GM20000 (cell line): ENCODE measurements around the gene PILRA.

Experiments
- DNase-seq: peaks from one replicate; pipeline ENCODE4 v3.0.0; 2012; ENCODE audit warnings: low spot score
- TF ChIP-seq, protein P1 (sequence below): IDR thresholded peaks from 2 replicates; pipeline ENCODE4 v1.5.1; 2012; ENCODE audit warnings: mild to moderate bottlenecking, control low read depth; ENCODE audit errors: extremely low read depth, missing control alignments

The PILRA gene

GRCh38 chr7:100400041-100400440, 26.8 kb downstream of the PILRA start:
- DNase-seq: no peak

GRCh38 chr7:100400656-100401055, 27.4 kb downstream of the PILRA start:
- no peak for DNase-seq
- TF ChIP-seq, protein P1, sequence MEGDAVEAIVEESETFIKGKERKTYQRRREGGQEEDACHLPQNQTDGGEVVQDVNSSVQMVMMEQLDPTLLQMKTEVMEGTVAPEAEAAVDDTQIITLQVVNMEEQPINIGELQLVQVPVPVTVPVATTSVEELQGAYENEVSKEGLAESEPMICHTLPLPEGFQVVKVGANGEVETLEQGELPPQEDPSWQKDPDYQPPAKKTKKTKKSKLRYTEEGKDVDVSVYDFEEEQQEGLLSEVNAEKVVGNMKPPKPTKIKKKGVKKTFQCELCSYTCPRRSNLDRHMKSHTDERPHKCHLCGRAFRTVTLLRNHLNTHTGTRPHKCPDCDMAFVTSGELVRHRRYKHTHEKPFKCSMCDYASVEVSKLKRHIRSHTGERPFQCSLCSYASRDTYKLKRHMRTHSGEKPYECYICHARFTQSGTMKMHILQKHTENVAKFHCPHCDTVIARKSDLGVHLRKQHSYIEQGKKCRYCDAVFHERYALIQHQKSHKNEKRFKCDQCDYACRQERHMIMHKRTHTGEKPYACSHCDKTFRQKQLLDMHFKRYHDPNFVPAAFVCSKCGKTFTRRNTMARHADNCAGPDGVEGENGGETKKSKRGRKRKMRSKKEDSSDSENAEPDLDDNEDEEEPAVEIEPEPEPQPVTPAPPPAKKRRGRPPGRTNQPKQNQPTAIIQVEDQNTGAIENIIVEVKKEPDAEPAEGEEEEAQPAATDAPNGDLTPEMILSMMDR: no peak

More at GRCh38 chr7:100400041-100400440, 26.8 kb downstream of the PILRA start:
- TF ChIP-seq, protein P1: no peak

DNA sequence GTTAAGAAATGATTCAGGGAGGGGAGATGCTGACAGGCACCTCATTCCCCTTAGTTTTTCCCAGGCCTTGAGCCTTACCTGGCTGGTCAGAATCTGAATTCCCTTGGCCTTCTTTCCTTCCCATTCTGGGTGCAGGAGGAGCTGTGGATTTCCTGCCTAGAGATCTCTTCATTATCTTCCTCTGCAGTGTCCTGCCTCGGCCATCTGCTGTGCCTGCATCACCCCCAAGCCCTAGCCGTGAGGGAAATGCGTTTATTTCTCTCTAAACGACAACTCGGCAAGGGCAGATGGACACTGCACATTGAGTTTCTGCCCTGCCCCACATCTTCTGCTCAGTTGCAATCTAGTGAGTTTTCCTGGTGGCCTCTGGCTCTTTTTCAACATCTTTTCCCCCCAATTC, 28.5 kb downstream of the PILRA start:
- DNase-seq: no peak

GRCh38 chr7:100402241-100402640, 29.0 kb downstream of the PILRA start:
- TF ChIP-seq, protein P1: no peak
- DNase-seq: no peak

More for the DNA sequence above, 28.5 kb downstream of the PILRA start:
- TF ChIP-seq, protein P1: no peak

- TF ChIP-seq, protein P1: no peak
- no peak for DNase-seq
These were observed 33.5 kb downstream of the PILRA start for GRCh38 chr7:100406767-100407166.

DNA sequence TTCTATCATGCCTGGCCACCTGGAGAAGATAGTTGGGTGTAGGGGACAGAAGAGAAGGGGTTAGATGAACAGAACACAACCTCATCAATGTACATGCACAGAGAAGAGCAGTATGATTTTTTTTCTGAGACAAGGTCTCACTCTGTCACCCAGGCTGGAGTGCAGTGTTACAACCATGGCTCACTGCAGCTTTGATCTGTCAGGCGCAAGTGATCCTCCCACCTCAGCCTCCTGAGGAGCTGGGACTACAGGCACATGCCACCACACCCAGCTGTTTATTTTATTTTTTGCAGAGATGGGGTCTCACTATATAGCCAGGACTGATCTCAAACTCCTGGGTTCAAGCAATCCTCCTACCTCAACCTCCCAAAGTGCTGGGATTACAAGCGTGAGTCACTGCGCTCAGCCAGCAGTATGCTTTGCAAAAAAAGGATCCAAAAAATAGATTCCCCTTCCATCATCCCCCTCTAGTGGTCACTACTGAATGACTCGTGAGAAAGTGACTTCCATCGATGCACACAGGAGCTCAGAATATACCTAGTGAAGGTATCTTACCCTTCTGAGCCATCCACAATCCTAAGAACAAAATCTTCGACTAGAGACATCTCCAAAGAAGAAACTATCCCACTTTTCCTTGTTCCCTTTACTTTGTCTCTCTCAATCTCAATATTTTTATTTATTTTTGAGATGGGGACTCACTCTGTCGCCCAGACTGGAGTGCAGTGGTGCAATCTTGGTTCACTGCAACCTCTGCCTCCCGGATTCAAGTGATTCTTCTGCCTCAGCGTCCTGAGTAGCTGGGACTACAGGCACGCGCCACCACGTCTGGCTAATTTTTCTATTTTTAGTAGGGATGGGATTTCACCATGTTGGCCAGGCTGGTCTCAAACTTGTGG, 34.2 kb downstream of the PILRA start:
- DNase-seq: peak; percentile 68

DNA sequence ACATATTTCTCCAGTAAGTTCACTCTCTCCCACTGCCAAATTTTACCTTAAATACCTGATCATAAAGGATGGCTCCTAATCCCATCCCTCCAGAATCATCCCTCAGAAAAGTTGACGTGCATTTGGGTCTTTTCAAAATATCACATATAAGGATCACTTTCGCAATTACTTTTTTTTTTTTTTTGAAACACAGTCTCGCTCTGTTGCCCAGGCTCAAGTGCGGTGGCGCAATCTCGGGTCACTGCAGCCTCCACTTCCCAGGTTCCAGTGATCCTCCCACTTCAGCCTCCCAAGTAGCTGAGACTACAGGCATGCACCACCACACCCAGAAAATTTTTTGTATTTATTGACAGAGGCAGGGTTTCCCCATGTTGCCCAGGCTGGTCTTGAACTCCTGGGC, 37.8 kb downstream of the PILRA start:
- no peak for DNase-seq
- TF ChIP-seq, protein P1: no peak

More for the DNA sequence above, 34.2 kb downstream of the PILRA start:
- TF ChIP-seq, protein P1: peak; percentile 67
